ENCODE measurements around the gene ABCF2.

ABCF2 gene

DNA sequence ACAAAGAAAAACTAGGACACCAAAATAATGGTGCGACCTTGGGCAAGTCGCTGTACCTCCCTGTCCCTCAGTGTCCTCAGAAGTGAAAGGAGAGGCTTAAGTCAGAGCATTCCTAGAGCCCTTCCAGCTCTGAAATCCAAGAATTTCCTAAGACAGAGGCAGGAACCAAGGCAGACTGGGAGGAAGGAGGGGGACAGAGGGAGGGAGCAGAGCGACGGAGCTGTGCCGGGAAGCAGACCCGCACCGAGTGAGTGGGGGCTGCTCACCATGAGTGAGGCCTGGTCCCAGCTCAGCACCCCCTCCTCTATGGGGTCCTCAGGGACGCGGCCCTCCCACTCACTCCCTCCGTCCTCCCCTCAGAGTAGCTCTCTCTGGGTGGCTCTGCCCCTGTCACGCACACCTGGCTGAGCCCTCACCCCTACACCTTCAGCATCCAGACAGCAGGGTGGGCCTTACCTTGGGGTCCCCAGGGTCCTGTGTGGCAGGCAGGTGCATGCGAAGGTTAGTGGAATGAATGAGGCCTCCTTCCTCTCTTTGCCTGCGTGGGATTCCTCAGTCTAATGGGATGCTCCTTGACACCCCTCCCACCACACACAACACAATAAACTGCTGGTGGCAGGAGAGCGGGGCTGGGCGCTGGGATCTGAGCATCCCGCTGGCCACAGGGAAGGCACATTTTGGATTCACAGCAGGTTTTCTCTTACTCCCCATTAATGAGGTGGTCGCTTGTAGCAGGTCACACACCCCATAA, 26.1 kb upstream of the ABCF2 start:
- no peak for DNase-seq (ENCODE audit: low spot score)

DNA sequence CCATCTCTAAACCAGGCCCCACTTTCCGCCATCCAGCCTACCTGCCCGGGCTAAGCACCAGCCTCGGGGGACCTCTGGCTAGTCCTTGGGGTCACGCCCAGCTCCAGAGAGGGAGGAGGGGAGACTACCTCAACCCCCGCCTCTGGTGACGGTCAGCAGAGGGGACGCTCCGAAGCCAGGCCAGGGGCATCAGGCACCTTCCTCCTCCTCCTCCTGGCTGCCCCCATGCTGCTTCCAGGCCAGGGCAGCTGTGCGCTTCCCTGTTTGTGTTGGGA, 25.5 kb upstream of the ABCF2 start:
- no peak for DNase-seq (ENCODE audit: low spot score)

DNA sequence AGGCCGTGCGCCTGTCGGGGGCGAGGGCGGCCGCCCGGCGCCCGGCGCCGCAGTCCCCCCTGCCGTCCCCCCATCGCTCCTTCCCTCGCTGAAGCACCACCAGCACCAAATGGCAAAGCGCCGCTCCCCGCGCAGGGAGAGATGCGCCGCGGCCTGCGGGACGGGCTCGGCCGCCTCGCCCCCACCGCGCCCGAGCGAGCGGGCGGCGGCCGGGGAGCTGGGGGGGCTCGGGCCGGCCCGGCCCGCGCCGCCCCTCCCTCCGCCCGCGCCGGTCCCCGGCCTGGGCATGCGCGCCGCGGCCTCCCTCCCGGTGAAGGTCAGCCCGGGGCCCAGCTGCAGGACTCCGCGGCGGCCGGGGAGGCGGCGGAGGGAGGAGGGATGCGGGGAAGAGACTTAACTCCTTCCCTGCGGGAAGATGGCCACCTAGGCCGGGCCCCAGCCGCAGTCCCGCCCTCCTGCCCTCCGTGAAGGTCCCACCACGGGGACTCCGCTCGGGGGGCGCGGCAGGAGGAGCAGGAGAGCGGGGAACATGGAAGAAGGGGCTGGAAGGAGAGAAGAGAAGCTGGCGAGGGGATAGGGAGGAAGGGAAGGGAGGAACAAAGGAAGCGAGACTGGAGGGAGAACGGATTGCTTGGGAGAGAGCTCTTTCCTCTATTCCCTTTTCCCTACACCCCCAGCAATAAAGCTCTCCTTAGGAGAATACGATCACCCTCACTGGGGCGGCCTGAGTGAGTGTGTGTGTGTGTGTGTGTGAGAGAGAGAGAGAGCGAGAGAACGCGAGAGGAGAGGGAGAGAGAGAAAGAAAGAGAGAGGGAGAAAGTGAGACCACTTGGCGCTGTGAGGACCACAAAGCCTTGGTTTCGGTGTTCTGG, 24.9 kb upstream of the ABCF2 start:
- peak; percentile 89 for DNase-seq (ENCODE audit: low spot score)

DNA sequence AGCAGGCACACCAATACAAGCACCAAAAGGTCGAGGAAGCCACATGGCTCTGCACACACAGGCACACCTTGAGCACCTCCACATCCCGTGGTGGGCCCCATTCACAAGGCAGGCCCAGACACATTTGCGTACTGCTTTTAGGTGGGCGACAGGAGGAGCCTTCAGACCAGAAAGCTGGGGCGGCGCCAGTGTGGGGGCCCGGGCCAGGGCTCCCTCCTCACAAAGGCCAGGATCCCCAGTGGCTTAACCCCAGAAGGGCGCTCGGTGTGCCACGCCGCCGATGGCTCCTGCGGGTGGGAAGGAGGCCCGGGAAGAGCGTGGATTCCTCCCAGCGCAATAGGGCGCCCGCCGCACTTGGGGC, 24.3 kb upstream of the ABCF2 start:
- no peak for DNase-seq (ENCODE audit: low spot score)

DNA sequence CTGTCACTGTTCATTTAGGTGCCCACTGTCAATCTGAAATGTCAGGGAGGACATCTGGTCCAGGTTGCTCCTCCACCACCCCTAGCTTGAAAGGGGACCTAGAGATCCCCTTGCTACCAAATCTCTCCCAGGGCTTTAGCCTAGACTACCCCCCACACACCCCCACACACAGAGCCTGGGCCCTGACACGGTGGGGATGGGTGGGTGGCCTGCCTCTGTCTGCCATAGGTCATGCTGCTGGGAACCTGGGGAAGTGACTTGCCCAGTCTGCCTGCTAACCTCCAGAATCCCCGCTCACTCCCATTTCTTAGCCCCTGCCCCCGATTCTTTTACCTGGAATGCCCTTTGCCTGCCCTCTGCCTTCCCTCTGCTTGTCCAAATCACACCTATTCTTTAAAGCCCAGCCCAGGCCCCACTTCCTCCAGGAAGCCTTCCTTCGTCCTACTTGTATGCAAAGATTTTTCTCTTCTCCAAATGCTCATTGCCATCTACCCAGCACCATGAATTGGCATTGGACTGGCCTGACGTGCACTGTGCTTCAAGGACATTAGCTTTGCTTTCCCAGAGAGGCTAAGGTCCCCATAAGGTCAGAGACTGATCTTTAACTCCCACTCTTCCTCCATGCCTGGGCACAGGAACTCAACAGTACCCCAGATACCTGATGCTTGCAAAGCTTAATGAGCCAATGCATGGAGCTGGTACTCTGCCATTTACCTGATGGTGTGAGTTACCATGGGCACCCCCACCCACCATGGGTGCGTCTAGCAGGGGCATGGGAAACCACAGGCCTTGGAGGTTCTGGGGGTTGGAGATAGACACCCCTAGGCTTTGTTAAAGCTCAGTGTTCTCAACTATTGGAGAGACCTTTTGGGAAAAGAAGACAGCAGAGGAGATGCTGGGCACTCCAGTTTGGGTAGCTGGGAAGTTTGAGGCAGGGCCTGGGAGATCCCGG, 23.5 kb upstream of the ABCF2 start:
- DNase-seq (ENCODE audit: low spot score): no peak

DNA sequence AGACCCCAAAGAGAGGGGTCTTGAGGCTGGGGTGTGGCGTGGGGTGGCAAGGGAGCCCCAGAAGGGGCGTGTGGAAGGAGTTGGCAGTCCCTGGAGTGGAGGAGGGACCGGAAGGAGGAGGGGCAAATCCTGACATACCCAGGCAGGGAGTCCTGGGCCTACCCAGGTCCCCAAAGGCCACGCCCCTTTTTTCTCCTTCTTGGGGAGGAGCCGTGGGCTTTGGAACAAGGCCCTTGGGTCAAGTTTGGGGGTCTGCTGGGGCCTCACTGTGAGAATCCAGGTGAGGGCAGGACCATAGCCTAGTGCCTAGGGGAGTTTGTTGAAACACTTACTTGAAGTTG, 22.7 kb upstream of the ABCF2 start:
- peak; percentile 92 for DNase-seq (ENCODE audit: low spot score)

DNA sequence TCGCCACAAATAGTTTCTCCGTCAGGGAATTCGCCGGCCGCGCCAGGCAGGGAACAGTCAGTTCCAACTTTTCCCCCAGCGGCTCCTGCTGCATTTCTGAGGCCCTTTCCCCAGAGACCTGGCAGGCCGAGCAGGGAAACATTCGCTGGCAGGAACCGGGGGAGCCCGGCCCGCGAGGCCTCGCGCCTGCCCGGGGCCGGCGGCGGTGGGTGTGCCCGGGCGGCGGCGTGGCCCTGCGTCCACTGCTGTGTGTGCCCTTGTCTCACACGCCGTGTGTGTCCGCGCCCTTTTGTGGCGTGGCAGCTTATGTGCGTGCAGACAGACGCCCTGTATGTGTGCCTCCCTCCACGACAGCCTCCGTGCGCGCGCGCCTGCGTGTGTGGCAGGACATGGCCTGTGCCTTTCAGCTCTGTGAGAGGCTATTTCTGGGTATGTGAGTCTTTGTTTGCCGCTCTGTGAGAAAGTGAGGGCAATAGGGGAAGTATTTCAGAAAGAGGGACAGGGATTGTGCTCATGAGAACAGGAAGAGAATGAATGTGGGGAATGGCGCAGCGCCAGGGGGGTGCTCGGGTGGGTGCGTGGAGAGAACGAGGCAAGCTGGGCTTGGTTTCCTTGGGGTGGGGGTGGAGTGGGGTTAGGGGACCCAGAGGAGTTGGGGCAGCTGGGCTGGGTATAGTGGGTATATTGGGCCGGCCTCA, 22.2 kb upstream of the ABCF2 start:
- DNase-seq (ENCODE audit: low spot score): no peak

DNA sequence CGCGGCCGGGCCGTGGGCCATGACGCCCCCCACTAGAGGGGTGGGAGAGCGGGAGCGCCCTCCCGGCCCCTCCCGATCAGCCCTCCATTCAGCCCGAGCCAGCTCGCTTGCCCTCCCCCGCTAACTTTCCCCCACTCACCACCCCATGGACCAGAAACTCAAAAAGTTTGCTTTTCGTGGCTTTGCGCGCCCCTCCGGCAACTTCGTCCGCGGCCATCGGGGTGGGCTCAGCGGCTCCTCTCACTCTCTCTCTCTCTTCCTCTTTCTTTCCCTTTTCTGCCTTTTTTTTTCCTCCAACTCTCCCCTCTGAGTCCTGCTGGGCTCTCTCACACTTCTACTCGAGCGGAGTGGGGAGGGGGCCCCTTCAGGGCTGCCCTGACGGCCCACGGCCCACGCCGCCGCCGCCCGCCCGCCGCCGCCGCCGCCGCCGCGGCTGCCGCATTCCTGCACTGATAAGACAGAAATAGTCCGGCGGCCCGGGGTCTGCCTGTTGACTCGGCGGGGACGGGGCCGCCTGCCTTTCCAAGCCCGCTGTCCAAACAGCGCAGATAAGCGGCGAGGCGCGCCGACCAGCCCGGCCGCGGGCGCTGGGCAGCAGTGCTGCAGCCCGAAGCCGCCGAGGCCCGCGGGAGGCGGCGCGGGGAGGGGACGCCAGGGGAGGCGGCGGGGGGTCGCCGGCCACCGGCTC, 21.5 kb upstream of the ABCF2 start, which contains the start of gene SMARCD3:
Gene SMARCD3, minus strand, starts transcription at position 349 of the 688 bp plus-strand sequence. Its CDS starts 132 bp downstream, at position 217.
- peak; percentile 79 for DNase-seq (ENCODE audit: low spot score)

DNA sequence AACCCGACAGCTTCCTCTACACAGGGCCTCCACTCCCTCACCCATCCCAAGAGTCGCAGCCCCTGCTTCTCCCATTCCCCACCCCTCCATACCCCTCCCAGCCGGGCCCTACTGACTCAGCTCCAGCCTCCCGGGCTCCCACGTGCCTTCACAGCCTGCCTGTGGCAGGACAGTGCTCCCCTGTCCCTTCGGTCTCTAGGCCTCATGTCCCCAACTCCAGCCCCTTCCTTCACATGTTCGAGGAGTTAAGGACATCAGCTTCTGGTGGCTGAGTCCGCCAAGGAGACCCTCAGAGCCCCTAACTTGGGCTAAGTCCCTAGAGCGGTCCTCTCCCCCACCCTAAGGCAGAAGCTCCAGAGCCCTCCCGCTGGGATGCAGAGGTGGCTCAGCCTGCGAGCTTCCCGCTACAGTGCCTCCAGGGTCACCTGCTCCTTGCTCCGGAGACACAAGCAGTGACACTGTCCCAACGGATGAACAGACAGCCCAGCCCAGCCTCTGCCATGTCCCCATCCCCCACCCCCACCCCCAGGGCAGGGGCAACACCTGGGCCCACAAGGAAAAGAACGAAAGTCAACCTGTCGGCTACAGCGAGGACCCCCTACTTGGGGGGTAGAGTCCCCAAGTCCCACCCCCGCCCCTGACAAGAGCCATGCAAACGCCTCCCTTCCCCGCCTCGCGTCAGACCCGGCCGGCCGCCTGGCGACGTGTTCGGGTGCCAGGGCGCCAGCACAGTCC, 20.8 kb upstream of the ABCF2 start:
- peak; percentile 78 for DNase-seq (ENCODE audit: low spot score)

DNA sequence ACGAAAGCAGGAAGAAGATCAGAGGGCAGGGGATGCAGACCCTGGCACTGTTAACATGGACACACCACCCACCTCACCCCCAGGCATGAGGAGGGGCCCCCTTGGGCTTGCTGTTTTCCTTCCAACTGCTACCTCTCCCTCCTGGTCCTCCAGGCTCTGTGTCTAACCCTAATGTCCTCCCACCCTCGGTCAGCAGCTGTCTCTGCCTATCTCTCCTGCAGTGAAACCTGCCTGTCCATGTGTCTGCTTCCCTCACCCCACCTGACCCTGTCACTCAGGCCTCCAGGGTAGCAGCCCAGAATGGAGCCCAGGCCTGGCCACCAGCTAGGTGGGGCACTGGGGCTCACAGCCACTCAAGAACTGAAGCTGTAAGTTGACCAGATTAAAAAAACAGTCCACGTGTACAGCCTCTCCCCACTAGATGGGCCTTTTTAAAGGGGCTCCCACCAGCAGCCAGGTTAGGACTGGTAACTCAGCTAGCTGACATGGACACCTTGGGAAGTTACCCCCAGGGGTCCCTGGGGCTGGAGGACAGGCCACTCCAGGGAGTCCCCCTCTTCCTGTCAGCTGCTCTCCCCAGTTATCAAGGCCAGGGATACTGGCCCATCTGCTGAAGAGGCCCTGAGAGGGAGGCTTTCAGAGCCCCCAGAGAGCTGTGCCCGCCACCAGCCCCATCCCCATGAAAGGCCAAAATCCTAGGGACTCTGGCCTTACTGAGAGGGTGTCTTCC, 20.0 kb upstream of the ABCF2 start:
- DNase-seq (ENCODE audit: low spot score): no peak

DNA sequence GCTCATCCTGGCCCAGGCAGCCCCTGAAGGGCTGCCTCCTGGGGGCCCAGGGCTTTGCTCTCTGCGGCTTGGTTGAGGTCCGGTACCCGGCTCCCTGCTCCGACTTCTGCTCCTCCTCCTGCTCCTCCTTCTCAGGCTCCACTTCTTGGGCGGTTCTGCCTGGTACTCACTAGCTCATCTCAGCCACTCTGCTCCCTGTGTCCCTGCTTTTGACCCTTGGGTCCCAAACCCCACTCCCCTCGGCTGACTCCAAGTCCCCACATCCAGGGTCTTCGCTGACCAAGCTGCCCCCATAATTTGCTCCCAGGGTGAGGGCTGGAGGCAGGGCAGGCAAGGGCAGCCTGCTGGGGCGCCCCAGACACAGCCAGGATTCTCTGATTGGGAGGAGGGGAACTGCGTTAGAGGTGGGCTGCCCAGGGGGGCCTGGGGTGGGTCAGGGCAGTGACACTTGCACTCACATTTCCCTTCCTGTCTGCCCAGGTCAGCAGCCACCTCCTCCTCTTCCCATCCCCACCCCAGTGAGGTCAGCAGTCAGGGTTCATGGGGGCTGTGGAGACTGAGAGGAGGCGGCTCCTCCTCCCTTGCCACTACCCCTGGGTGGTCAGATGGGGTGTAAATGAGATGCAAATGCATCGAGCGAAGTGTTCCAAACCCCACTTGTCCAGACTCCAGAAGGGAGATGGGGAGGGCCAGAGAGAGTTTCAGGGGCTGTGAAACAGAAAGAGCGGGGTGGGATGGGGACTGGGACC, 19.3 kb upstream of the ABCF2 start:
- no peak for DNase-seq (ENCODE audit: low spot score)

DNA sequence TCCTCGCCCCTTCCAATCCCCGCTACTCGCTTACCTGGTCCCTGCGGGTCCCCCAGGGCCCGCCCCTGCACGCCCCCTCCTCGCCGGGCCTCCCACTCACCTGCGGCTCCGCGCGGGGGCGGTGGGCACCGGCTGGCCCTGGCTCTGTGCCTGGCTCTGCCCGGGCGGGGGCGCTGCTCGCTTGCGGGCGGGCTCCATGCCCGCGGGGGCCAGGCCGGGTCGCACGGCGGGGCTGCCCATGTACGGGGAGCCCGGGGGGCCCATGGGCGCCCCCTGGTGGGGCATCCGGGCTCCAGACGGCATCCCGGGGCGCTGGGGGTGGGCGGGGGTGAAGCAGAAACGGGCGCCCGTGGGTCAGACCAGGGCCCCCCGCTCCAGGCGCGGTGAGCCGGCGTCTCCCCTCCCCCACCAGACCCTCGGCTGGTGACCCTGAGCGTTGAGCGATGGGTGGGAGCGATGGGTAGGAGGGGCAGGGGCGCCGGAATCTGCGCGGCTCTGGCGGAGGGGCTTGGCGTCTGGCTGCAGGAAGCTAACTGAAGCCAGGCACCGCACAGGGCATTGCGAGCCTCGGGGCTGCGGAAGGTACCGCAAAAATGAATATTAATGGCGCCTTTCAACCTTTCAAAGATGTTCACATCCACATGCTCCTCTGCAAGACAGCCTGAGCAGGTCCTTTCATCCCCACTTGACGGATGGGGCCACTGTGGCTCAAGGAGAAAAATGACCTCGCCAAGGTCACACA, 18.5 kb upstream of the ABCF2 start:
- DNase-seq (ENCODE audit: low spot score): peak; percentile 85

DNA sequence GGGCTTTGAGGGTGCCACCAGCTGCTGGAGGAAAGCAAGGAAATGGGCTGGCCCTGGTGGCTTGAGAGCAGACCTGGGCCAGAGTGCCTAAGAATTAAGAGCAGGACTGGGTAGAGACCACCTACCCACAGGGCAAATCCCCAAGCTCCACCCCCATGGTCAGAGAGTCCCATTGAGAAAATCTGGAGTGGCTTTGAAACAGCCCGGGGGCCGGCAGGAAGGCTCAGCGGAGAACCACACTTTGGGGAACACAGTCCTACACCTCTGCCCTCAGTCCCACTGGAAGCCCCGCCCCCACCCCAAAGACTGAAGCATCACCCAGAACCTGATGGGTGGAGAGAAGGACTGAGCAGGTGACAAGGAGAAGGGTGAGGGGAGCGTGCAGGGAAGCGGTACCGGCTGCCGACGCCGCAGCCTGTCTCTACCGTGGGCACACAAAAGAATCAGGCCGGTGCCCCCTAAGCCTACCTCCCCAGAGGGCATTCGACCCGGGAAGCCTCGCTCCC, 17.9 kb upstream of the ABCF2 start:
- no peak for DNase-seq (ENCODE audit: low spot score)

DNA sequence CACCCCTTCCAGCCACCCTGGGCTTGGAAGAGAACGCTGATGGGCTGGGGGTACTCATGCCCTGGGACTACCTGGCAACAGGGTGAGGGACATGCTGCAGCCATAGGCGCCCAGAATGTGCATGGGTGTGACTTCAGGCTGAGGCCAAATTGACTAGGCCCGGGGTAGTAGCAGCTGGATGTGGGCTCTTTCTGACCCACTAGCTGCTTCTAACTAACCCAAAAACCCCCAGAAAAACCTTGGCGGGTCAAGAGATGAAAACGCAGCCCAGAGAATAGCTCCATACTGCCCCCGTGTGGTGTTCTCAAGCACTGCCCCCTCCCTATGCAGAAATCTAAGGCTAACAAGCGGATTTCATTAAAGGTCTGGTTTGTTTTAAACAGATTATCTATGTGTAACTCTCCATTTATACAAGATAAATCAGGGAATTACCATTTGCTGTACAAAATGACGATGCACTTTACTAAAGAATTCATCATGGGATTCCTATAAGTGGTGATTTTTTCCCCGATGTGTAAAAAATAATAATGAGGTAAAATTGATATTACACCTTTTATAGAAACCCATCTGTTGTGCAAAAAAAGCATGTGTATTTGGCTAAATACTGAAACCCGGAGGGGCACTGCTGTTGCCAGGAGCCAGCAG, 17.3 kb upstream of the ABCF2 start:
- DNase-seq (ENCODE audit: low spot score): peak; percentile 91

DNA sequence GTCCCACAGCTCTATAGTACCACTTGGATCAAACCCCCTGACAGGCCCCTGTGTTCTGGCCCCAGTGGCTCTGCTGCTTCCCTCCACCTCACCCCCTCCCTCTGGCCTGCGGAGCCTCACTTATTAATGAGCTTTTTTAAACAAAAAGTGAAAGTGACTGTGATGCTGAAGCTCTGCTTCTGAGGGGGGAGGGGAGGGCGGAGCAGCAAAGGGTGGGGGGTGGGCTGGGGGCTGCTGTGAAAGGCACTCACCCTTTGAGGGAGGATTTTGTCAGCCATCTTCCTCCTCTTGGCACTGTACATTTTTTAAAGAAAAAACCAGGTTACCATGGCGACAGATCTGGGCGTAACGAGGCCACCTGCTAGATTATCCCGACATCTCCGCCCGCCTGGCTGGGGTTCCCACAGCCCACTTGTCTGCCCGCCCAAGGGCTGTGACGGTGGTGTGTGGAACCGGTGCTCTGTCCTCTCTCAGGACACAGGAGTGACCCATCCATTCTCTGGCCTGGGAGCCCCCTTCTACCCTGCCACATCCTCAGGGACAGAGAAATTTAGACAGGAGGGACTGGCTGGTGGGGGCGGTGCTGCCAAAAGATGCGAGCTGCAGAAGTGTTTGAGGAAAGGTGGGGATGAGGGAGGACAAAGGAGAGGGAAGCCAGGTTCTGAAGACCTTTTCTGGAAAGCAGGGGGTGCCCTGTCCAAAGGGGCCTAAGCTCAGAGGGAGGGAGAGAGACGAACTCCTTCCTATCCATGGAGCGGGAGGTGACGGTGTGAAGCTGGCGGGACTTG, 16.6 kb upstream of the ABCF2 start:
- DNase-seq (ENCODE audit: low spot score): no peak

DNA sequence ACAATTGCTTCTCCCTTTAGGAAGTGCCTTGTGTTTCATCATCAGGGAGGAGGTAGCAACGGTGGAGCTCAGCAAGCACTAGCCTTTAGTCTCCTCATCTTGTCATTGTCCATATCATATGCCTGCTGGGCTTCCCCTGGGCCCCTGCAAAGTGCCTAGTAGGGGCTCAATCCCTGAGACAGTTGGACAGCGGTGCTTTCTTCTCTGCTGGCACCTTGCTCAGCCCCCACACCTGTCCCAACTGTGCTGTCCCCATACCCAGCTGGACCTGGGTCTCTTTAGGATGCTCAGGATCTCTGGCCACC, 16.0 kb upstream of the ABCF2 start:
- DNase-seq (ENCODE audit: low spot score): no peak
